CD14-positive monocyte (primary cell): ENCODE results near the gene ROBO1. TPM values are rescaled to one million over a fixed set of nuclear protein-coding genes. Genes with fewer than 3 reads are reported as not detected.

Source experiments
- DNase-seq, 3 donors: peaks; one replicate each; pipeline ENCODE4 v3.0.0-alpha.2; 2011 to 2022
- H2AFZ ChIP-seq: 2 replicates; pipeline ENCODE4 v1.6.0; 2012; ENCODE audit warnings: mild to moderate bottlenecking, low read depth, low read length, inconsistent platforms; ENCODE audit not compliant: insufficient read depth, poor library complexity, severe bottlenecking
- H3K27ac ChIP-seq, 2 donors: 1 replicate in 1 of 2; 2 replicates in 1 of 2; pipeline ENCODE4 v1.5.1; 2012 to 2013; ENCODE audit warnings: low read length in 2 of 2, control low read depth in 1 of 2, inconsistent platforms in 1 of 2, low read depth in 1 of 2, mild to moderate bottlenecking in 1 of 2
- H3K27me3 ChIP-seq, 2 donors: one replicate each; pipeline versions ENCODE4 v1.6.0 to v1.6.1; 2011 to 2013; ENCODE audit warnings: low read length in 2 of 2; ENCODE audit not compliant: control insufficient read depth in 2 of 2, insufficient read depth in 2 of 2
- H3K36me3 ChIP-seq, 2 donors: replicated peaks in 1 of 2; 1 replicate in 1 of 2; 2 replicates in 1 of 2; pipeline versions ENCODE4 v1.5.1 to v1.6.1; 2012 to 2013; ENCODE audit warnings: low read length in 2 of 2, control low read depth in 1 of 2, inconsistent platforms in 1 of 2, mild to moderate bottlenecking in 1 of 2; ENCODE audit not compliant: insufficient read depth in 2 of 2, control insufficient read depth in 1 of 2
- H3K4me1 ChIP-seq, 2 donors: 1 replicate in 1 of 2; 2 replicates in 1 of 2; pipeline versions ENCODE4 v1.5.1 to v1.6.1; 2012 to 2013; ENCODE audit warnings: low read length in 2 of 2, control low read depth in 1 of 2, inconsistent platforms in 1 of 2, mild to moderate bottlenecking in 1 of 2, moderate library complexity in 1 of 2; ENCODE audit not compliant: insufficient read depth in 2 of 2, control insufficient read depth in 1 of 2
- H3K4me2 ChIP-seq: replicated peaks from 2 replicates; pipeline ENCODE3; 2012; ENCODE audit warnings: low read length, moderate library complexity, mild to moderate bottlenecking; ENCODE audit not compliant: poor library complexity, severe bottlenecking; ENCODE audit errors: extremely low read depth
- H3K4me3 ChIP-seq, 3 experiments: fragments of 200-600 bp in 1 of 3; sonication (generic) in 1 of 3; replicated peaks in 1 of 3; 1 replicate in 2 of 3; 2 replicates in 1 of 3; pipeline ENCODE4 v1.5.1; 2011 to 2013; ENCODE audit warnings: low read length in 3 of 3, mild to moderate bottlenecking in 3 of 3, control low read depth in 2 of 3, low read depth in 2 of 3, inconsistent platforms in 1 of 3, moderate library complexity in 1 of 3
- H3K79me2 ChIP-seq: 2 replicates; pipeline ENCODE4 v1.6.0; 2012; ENCODE audit warnings: mild to moderate bottlenecking, control low read depth, inconsistent platforms, low read length, moderate library complexity; ENCODE audit not compliant: insufficient read depth
- H3K9ac ChIP-seq: 2 replicates; pipeline ENCODE4 v1.6.0; 2017; ENCODE audit warnings: low read length, mild to moderate bottlenecking; ENCODE audit not compliant: insufficient read depth, poor library complexity, severe bottlenecking
- H3K9me3 ChIP-seq, 2 donors: replicated peaks in 1 of 2; 1 replicate in 1 of 2; 2 replicates in 1 of 2; pipeline versions ENCODE4 v1.5.1 to v1.6.1; 2012 to 2013; ENCODE audit warnings: low read length in 2 of 2, control low read depth in 1 of 2; ENCODE audit not compliant: control insufficient read depth in 1 of 2, insufficient read depth in 1 of 2
- H4K20me1 ChIP-seq: 2 replicates; pipeline ENCODE4 v1.6.0; 2012; ENCODE audit warnings: mild to moderate bottlenecking, low read length, control low read depth, moderate library complexity; ENCODE audit not compliant: insufficient read depth
- H3K27ac Mint-ChIP-seq, 7 donors: one replicate each; pipeline ENCODE4 v1.8.0; 2020; ENCODE audit warnings: mild to moderate bottlenecking in 7 of 7, mixed read lengths in 7 of 7, moderate library complexity in 6 of 7, inconsistent platforms in 2 of 7
- H3K27me3 Mint-ChIP-seq, 3 donors: one replicate each; pipeline ENCODE4 v1.8.0; 2021 to 2022; ENCODE audit warnings: low read depth in 3 of 3, mild to moderate bottlenecking in 3 of 3, mixed read lengths in 3 of 3, moderate library complexity in 3 of 3, inconsistent platforms in 1 of 3
- H3K36me3 Mint-ChIP-seq, 2 donors: one replicate each; pipeline ENCODE4 v1.8.0; 2020; ENCODE audit warnings: mixed read lengths in 2 of 2, inconsistent platforms in 1 of 2, mild to moderate bottlenecking in 1 of 2
- H3K4me1 Mint-ChIP-seq: one replicate; pipeline ENCODE4 v1.8.0; 2020; ENCODE audit warnings: mild to moderate bottlenecking, mixed read lengths
- H3K4me3 Mint-ChIP-seq, 2 donors: one replicate each; pipeline ENCODE4 v1.8.0; 2020; ENCODE audit warnings: mild to moderate bottlenecking in 2 of 2, mixed read lengths in 2 of 2, moderate library complexity in 1 of 2
- H3K9me3 Mint-ChIP-seq, 7 donors: one replicate each; pipeline ENCODE4 v1.8.0; 2020 to 2022; ENCODE audit warnings: mixed read lengths in 7 of 7, mild to moderate bottlenecking in 6 of 7, moderate library complexity in 6 of 7, inconsistent platforms in 2 of 7
- WGBS: methylation state at CpG from one replicate; pipeline ENCODE4 v1.1.5; 2013; ENCODE audit warnings: missing lambda C conversion rate; ENCODE audit not compliant: insufficient coverage; 5-methylcytosine and 5-hydroxymethylcytosine counted together
- intact Hi-C, 2 donors: fragments of 100-400 bp; cut with micrococcal nuclease; formaldehyde crosslinking; loops; one replicate each; pipeline versions ENCODE4 v1.15.0 to v1.15.1; 2023
- polyA plus RNA-seq, 3 donors: library from polyadenylated mRNA; depleted of rRNA in 1 of 3; unstranded in 2 of 3; stranded (reverse) in 1 of 3; fragments of 300-500 nt in 2 of 3; fragments of >200 nt in 1 of 3; fragmentation: Illumina TruSeq in 2 of 3; gene quantifications; 1 replicate in 2 of 3; 2 replicates in 1 of 3; pipeline ENCODE4 v1.2.3, GENCODE V29; 2012 to 2021
- TF ChIP-seq, protein P1 (sequence below): fragments of 200-600 bp; IDR thresholded peaks from one replicate; pipeline ENCODE4 v1.8.0; 2022; ENCODE audit warnings: antibody characterized with exemption, mild to moderate bottlenecking

ROBO1 gene
- polyA plus RNA-seq, 3 donors, result 0.09 to 0.10 TPM; not detected in 1

DNA sequence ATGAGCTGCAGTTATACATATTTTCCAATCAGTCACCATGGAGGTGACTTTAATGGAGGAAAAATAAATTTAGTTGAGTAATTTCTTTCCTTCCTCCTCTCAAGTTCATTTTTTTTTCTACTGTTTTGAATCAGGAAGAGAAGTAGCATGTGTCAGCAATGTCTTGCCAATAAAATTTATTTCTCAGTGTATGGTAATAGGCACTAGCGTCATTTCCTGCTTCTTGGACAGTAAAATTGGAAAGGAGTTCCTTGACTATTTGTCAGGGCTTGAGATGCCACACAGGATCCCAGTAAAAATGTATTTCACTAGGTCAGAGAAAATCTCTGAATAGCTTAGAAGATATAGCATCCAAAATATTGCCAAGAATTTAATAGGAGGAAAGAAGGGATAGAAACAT lies 605.9 kb downstream of the ROBO1 start:
- H4K20me1 ChIP-seq, result no peaks in the 10 kb centered on the region
- H3K79me2 ChIP-seq, result no peaks in the 10 kb centered on the region
- TF ChIP-seq, protein P1, sequence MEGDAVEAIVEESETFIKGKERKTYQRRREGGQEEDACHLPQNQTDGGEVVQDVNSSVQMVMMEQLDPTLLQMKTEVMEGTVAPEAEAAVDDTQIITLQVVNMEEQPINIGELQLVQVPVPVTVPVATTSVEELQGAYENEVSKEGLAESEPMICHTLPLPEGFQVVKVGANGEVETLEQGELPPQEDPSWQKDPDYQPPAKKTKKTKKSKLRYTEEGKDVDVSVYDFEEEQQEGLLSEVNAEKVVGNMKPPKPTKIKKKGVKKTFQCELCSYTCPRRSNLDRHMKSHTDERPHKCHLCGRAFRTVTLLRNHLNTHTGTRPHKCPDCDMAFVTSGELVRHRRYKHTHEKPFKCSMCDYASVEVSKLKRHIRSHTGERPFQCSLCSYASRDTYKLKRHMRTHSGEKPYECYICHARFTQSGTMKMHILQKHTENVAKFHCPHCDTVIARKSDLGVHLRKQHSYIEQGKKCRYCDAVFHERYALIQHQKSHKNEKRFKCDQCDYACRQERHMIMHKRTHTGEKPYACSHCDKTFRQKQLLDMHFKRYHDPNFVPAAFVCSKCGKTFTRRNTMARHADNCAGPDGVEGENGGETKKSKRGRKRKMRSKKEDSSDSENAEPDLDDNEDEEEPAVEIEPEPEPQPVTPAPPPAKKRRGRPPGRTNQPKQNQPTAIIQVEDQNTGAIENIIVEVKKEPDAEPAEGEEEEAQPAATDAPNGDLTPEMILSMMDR, result no peak
- H2AFZ ChIP-seq, result no peak overlapping the region
- Mint-ChIP-seq H3K36me3 (no peaks in the 10 kb centered on the region), H3K27me3 (no peaks in the 10 kb centered on the region), H3K27ac (no peak overlapping the region), H3K9me3 (peaks cover 0 to 6% (median 0%) of the 10 kb centered on the region in 7 donors), H3K4me3 (no peak overlapping the region), H3K4me1 (no peaks in the 10 kb centered on the region)
- H3K27me3 ChIP-seq, result no peaks in the 10 kb centered on the region
- no peak overlapping the region for H3K27ac ChIP-seq
- no peak for DNase-seq
- no peak overlapping the region for H3K9ac ChIP-seq
- no peak overlapping the region for H3K4me2 ChIP-seq
- no peaks in the 10 kb centered on the region for H3K9me3 ChIP-seq
- 86% methylated on average over 1 of the region's 1 CpG for WGBS
- no peaks in the 10 kb centered on the region for H3K36me3 ChIP-seq
- intact Hi-C loops, result no loop called here
- H3K4me1 ChIP-seq, result no peaks in the 10 kb centered on the region
- no peak overlapping the region for H3K4me3 ChIP-seq

DNA sequence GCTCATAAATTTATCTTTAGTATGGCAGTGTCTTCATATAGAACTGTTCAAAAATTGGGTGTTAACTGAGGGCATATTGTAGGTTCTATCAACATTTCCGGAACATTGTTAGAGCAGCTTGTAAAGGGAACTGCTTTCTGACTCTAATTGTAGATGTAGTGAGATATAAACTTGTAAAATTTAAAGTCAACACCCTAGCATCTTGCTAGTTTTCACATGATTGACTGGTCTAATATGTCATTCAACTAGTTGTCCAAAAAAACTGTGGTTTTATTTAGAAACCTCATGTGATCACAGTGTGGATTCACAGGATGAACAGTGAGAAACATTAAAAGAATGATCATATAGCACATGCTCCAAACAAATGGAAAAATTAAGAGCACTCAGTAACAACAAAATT lies 607.4 kb downstream of the ROBO1 start:
- Mint-ChIP-seq H3K27ac (no peak overlapping the region), H3K27me3 (no peaks in the 10 kb centered on the region), H3K36me3 (no peaks in the 10 kb centered on the region), H3K9me3 (peaks cover 0 to 4% (median 0%) of the 10 kb centered on the region in 7 donors), H3K4me3 (no peak overlapping the region), H3K4me1 (no peaks in the 10 kb centered on the region)
- Histone ChIP-seq H3K27me3 (no peaks in the 10 kb centered on the region), H3K4me1 (no peaks in the 10 kb centered on the region), H2AFZ (no peak overlapping the region), H3K36me3 (no peaks in the 10 kb centered on the region), H3K27ac (no peak overlapping the region), H3K9me3 (no peaks in the 10 kb centered on the region), H3K79me2 (no peaks in the 10 kb centered on the region), H4K20me1 (no peaks in the 10 kb centered on the region), H3K4me2 (no peak overlapping the region), H3K4me3 (no peak overlapping the region), H3K9ac (no peak overlapping the region)
- intact Hi-C loops, result no loop called here
- TF ChIP-seq, protein P1, result no peak
- no CpG with 5 or more reads among the region's 1 CpG for WGBS
- no peak for DNase-seq
